Stimulated activated CD8-positive, alpha-beta memory T cell treated with anti-CD3 and anti-CD28 coated beads, Interleukin-7, amount 100 ng/mL, for 48 hours (primary cell): Measurements from ENCODE around the gene EGFL7.

Source experiments
- DNase-seq, 2 donors: peaks; one replicate each; pipeline ENCODE4 v3.0.0-alpha.2; 2020; ENCODE audit warnings: low read depth in 1 of 2; ENCODE audit errors: extremely low read depth in 1 of 2

EGFL7 gene

GRCh38 chr9:136662656-136663581, at the start of gene EGFL7:
Gene EGFL7, plus strand, starts transcription at chr9:136662916. Its CDS starts 5,367 bp downstream, at chr9:136668283.
- no peak for DNase-seq

- no peak for DNase-seq
Measured at GRCh38 chr9:136613824-136614371, 48.8 kb upstream of the EGFL7 start.

- no peak for DNase-seq
Measured at GRCh38 chr9:136614372-136614922, 48.3 kb upstream of the EGFL7 start.

- no peak for DNase-seq
Measured at GRCh38 chr9:136614967-136615623, 47.6 kb upstream of the EGFL7 start.

- DNase-seq = no peak
Measured at GRCh38 chr9:136615631-136616306, 46.9 kb upstream of the EGFL7 start.

GRCh38 chr9:136616307-136616635, 46.4 kb upstream of the EGFL7 start:
- DNase-seq = no peak

GRCh38 chr9:136616948-136617695, 45.6 kb upstream of the EGFL7 start:
- no peak for DNase-seq

- no peak for DNase-seq
Measured at GRCh38 chr9:136617746-136618579, 44.8 kb upstream of the EGFL7 start.

- no peak for DNase-seq
Measured at GRCh38 chr9:136618580-136619547, 43.9 kb upstream of the EGFL7 start.

GRCh38 chr9:136619742-136620440, 42.8 kb upstream of the EGFL7 start:
- no peak for DNase-seq

GRCh38 chr9:136620441-136621018, 42.2 kb upstream of the EGFL7 start:
- no peak for DNase-seq

- no peak for DNase-seq
Measured at GRCh38 chr9:136621019-136621733, 41.5 kb upstream of the EGFL7 start.

- no peak for DNase-seq
Measured at GRCh38 chr9:136621734-136622093, 41.0 kb upstream of the EGFL7 start.

GRCh38 chr9:136622538-136622948, 40.2 kb upstream of the EGFL7 start:
- DNase-seq = no peak

- DNase-seq = no peak
Measured at GRCh38 chr9:136623016-136623841, 39.5 kb upstream of the EGFL7 start.

- no peak for DNase-seq
Measured at GRCh38 chr9:136623842-136624183, 38.9 kb upstream of the EGFL7 start.
